ENCODE data around the gene BACH2.
"Not testable (repeated sequence)": the region's sequence is repeated elsewhere in the genome, so short reads cannot be mapped to it uniquely, and the experiment has no call there.

Gene BACH2

DNA sequence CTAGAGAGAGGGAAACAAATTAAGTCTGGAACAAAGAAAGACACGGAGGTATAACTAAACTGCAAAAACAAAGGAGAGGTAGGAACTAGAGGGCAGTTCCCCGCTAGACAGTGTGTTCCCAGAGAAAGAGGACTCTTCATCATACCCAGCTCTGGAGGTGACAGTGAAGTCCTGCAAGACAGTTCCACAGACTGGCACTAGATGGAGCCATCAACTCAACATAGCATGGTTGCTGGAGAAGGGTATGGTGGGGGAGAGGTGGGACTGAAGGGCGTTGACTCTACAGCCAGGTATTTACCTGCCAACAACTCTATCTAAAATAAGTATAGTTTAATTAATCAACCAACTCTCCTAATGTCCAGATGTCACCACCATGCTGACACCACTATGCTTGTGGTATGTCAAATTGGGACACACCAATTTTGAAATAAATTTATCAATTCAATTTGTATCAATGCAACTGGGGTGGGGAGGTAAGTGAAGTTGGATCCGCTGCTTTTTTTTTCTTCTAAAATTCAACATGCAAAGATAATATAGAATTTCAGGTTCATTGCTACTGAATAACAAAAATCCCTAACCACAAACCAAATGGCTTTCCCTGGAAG is 9.7 kb downstream of the BACH2 start:
- no peak overlapping the region for H3K4me2 ChIP-seq (ENCODE audit: low read length)
- no peak overlapping the region for H2AFZ ChIP-seq
- no peaks in the 10 kb centered on the region for H3K9me3 ChIP-seq (ENCODE audit: control insufficient read depth, low read length)
- H3K27me3 ChIP-seq (ENCODE audit: control insufficient read depth, insufficient read depth, low read length), result no peaks in the 10 kb centered on the region
- no peak overlapping the region for H3K9ac ChIP-seq
- TF ChIP-seq, protein P1, sequence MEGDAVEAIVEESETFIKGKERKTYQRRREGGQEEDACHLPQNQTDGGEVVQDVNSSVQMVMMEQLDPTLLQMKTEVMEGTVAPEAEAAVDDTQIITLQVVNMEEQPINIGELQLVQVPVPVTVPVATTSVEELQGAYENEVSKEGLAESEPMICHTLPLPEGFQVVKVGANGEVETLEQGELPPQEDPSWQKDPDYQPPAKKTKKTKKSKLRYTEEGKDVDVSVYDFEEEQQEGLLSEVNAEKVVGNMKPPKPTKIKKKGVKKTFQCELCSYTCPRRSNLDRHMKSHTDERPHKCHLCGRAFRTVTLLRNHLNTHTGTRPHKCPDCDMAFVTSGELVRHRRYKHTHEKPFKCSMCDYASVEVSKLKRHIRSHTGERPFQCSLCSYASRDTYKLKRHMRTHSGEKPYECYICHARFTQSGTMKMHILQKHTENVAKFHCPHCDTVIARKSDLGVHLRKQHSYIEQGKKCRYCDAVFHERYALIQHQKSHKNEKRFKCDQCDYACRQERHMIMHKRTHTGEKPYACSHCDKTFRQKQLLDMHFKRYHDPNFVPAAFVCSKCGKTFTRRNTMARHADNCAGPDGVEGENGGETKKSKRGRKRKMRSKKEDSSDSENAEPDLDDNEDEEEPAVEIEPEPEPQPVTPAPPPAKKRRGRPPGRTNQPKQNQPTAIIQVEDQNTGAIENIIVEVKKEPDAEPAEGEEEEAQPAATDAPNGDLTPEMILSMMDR (IDR thresholded peaks at IDR 0.05), result peak; percentile 36
- H3K4me3 ChIP-seq (ENCODE audit: low read depth, low read length), result no peak overlapping the region
- no peaks in the 10 kb centered on the region for H3K36me3 ChIP-seq (ENCODE audit: control insufficient read depth, insufficient read depth, low read length)
- H3K79me2 ChIP-seq, result peaks cover 8% of the 10 kb centered on the region
- H3K4me1 ChIP-seq, result peaks cover 17% of the 10 kb centered on the region
- H3K27ac ChIP-seq, result no peak overlapping the region

- peak overlapping the region; percentile 11 for H3K4me3 ChIP-seq (ENCODE audit: low read depth, low read length)
- peak overlapping the region; percentile 61 for H3K27ac ChIP-seq
- peaks cover 8% of the 10 kb centered on the region for H3K79me2 ChIP-seq
- TF ChIP-seq, protein P1 (IDR thresholded peaks at IDR 0.05), result no peak
- H2AFZ ChIP-seq, result peak overlapping the region; percentile 17
- peaks cover 17% of the 10 kb centered on the region for H3K4me1 ChIP-seq
- H3K27me3 ChIP-seq (ENCODE audit: control insufficient read depth, insufficient read depth, low read length), result no peaks in the 10 kb centered on the region
- no peaks in the 10 kb centered on the region for H3K36me3 ChIP-seq (ENCODE audit: control insufficient read depth, insufficient read depth, low read length)
- H3K9ac ChIP-seq, result no peak overlapping the region
- peak overlapping the region; percentile 36 for H3K4me2 ChIP-seq (ENCODE audit: low read length)
- no peaks in the 10 kb centered on the region for H3K9me3 ChIP-seq (ENCODE audit: control insufficient read depth, low read length)
These were observed 10.8 kb downstream of the BACH2 start for GRCh38 chr6:90285611-90286381.

DNA sequence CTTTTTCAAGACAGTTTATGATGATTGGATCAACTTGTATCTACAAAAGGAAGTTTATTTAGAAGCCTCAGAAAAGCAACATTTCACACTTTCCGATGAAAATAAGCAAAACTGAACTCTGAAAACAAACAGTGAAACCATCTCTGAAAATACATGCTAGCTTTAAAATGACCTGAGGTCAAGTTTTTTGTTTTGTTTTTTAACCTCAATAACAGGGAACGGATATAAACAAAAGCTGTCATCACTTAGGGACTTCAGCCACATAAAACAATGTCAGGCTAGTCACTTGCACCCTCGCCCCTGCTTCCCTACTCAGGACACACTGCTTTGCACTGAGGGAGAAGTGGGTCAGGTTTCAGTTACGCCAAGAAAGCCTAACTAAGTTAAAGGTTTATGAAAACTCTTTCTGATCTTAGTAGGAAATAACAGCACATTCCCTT is 11.6 kb downstream of the BACH2 start:
- Histone ChIP-seq H3K27ac (peak overlapping the region; percentile 61), H3K9ac (no peak overlapping the region), H3K9me3 (ENCODE audit: control insufficient read depth, low read length) (no peaks in the 10 kb centered on the region), H3K4me3 (ENCODE audit: low read depth, low read length) (peak overlapping the region; percentile 11), H3K4me2 (ENCODE audit: low read length) (peak overlapping the region; percentile 36), H3K79me2 (peaks cover 10% of the 10 kb centered on the region), H3K4me1 (peaks cover 17% of the 10 kb centered on the region), H3K27me3 (ENCODE audit: control insufficient read depth, insufficient read depth, low read length) (no peaks in the 10 kb centered on the region), H3K36me3 (ENCODE audit: control insufficient read depth, insufficient read depth, low read length) (no peaks in the 10 kb centered on the region), H2AFZ (peak overlapping the region; percentile 17)
- TF ChIP-seq, protein P1 (IDR thresholded peaks at IDR 0.05), result no peak

GRCh38 chr6:90284236-90285041 is 12.2 kb downstream of the BACH2 start:
- H3K27ac ChIP-seq, result peak overlapping the region; percentile 61
- no peak overlapping the region for H3K9ac ChIP-seq
- no peaks in the 10 kb centered on the region for H3K36me3 ChIP-seq (ENCODE audit: control insufficient read depth, insufficient read depth, low read length)
- peak overlapping the region; percentile 36 for H3K4me2 ChIP-seq (ENCODE audit: low read length)
- TF ChIP-seq, protein P1 (IDR thresholded peaks at IDR 0.05), result no peak
- peak overlapping the region; percentile 29 for H2AFZ ChIP-seq
- H3K4me3 ChIP-seq (ENCODE audit: low read depth, low read length), result peak overlapping the region; percentile 11
- H3K9me3 ChIP-seq (ENCODE audit: control insufficient read depth, low read length), result no peaks in the 10 kb centered on the region
- peaks cover 17% of the 10 kb centered on the region for H3K4me1 ChIP-seq
- no peaks in the 10 kb centered on the region for H3K27me3 ChIP-seq (ENCODE audit: control insufficient read depth, insufficient read depth, low read length)
- peaks cover 10% of the 10 kb centered on the region for H3K79me2 ChIP-seq

GRCh38 chr6:90282265-90282664 is 14.4 kb downstream of the BACH2 start:
- not testable (repeated sequence) for H3K4me3 ChIP-seq (ENCODE audit: low read depth, low read length); H3K36me3 ChIP-seq (ENCODE audit: control insufficient read depth, insufficient read depth, low read length); H3K9me3 ChIP-seq (ENCODE audit: control insufficient read depth, low read length); H2AFZ ChIP-seq; H3K27me3 ChIP-seq (ENCODE audit: control insufficient read depth, insufficient read depth, low read length); H3K9ac ChIP-seq; H3K27ac ChIP-seq; H3K4me2 ChIP-seq (ENCODE audit: low read length); H3K79me2 ChIP-seq
- H3K4me1 ChIP-seq, result peaks cover 14% of the 10 kb centered on the region

Data from parathyroid adenoma (tissue), 2 donors.